HepG2 (cell line): ENCODE measurements around the gene SND1. TPM values are rescaled to one million over a fixed set of nuclear protein-coding genes. Genes with fewer than 3 reads are reported as not detected.
A peak's percentile ranks its signal among the peaks of the same experiment; 100 is the strongest.

Experiments
- ATAC-seq: fragments of 200-7000 bp; cut with Tn5 transposase; 3 replicates; pipeline ENCODE4 v1.9.1; 2020; ENCODE audit warnings: mild to moderate bottlenecking, moderate library complexity
- BruUV-seq: library from RNA; stranded (reverse); fragments of 400-500 nt; replicated peaks from 2 replicates; lab custom pipeline; 2021; lab: Mats Ljungman, UMichigan
- CTCF ChIA-PET: fragments of 300-600 bp; formaldehyde crosslinking; extraction: SDS; loops from one replicate; lab custom pipeline; 2021; ENCODE audit warnings: low total read pairs, inconsistent platforms, low intra/inter-chr PET ratio; lab: Yijun Ruan, JAX
- POLR2A ChIA-PET: fragments of 350-600 bp; sonication (Branson Sonifier 250); formaldehyde crosslinking; loops from one replicate; lab custom pipeline; 2020; ENCODE audit warnings: antibody characterized with exemption, inconsistent platforms; lab: Yijun Ruan, JAX
- DNase-seq: peaks from one replicate; pipeline ENCODE4 v3.0.0-alpha.2; 2015; ENCODE audit warnings: low spot score
- FAIRE-seq: peaks from 3 replicates; lab custom pipeline; 2011; peaks lifted over from hg19 to GRCh38; lab: Jason Lieb, UNC
- H2AFZ ChIP-seq: one replicate; pipeline ENCODE4 v1.6.1; 2011; ENCODE audit warnings: low read length, inconsistent platforms
- H3K27ac ChIP-seq: fragments of 300-600 bp; 3 replicates; pipeline ENCODE4 v1.8.0; 2011; ENCODE audit warnings: mixed run types, mild to moderate bottlenecking, mixed read lengths, low read length, inconsistent platforms; ENCODE audit not compliant: insufficient read depth; ENCODE audit errors: extremely low read length
- H3K27me3 ChIP-seq, 2 experiments: fragments of 200-600 bp in 1 of 2; 2 replicates in 1 of 2; 3 replicates in 1 of 2; pipeline versions ENCODE4 v1.6.0 to v1.8.0; 2011; ENCODE audit warnings: low read length in 2 of 2, mild to moderate bottlenecking in 2 of 2, moderate library complexity in 2 of 2, inconsistent platforms in 1 of 2; ENCODE audit not compliant: insufficient read depth in 2 of 2, control insufficient read depth in 1 of 2
- H3K36me3 ChIP-seq, 2 experiments: fragments of 200-600 bp in 1 of 2; replicated peaks in 1 of 2; 2 replicates in 1 of 2; 3 replicates in 1 of 2; pipeline versions ENCODE4 v1.5.1 to v1.8.0; 2011; ENCODE audit warnings: low read length in 2 of 2, inconsistent platforms in 1 of 2; ENCODE audit not compliant: insufficient read depth in 2 of 2, control insufficient read depth in 1 of 2
- H3K4me1 ChIP-seq: 2 replicates; pipeline ENCODE4 v1.5.1; 2012; ENCODE audit warnings: low read length, inconsistent platforms; ENCODE audit not compliant: insufficient read depth
- H3K4me2 ChIP-seq: 2 replicates; pipeline ENCODE4 v1.6.0; 2011; ENCODE audit warnings: low read depth, low read length, inconsistent platforms
- H3K4me3 ChIP-seq, 3 experiments: fragments of 200-600 bp in 1 of 3; sonication (generic), shearing (Covaris generic) in 1 of 3; replicated peaks in 1 of 3; 2 replicates each; pipeline ENCODE4 v1.5.1; 2011 to 2016; ENCODE audit warnings: low read length in 3 of 3, inconsistent platforms in 2 of 3, low read depth in 2 of 3, mild to moderate bottlenecking in 2 of 3, control low read depth in 1 of 3, mixed read lengths in 1 of 3; ENCODE audit not compliant: insufficient read depth in 1 of 3
- H3K79me2 ChIP-seq: one replicate; pipeline ENCODE4 v1.6.1; 2011; ENCODE audit warnings: low read length, inconsistent platforms; ENCODE audit not compliant: insufficient read depth
- H3K9ac ChIP-seq: 2 replicates; pipeline ENCODE4 v1.6.0; 2011; ENCODE audit warnings: mild to moderate bottlenecking, low read depth, low read length, inconsistent platforms; ENCODE audit not compliant: insufficient read depth
- H3K9me3 ChIP-seq: 2 replicates; pipeline ENCODE4 v1.5.1; 2012; ENCODE audit warnings: mild to moderate bottlenecking, low read length
- H4K20me1 ChIP-seq: 2 replicates; pipeline ENCODE4 v1.6.0; 2011; ENCODE audit warnings: inconsistent platforms, mild to moderate bottlenecking, low read length, moderate library complexity; ENCODE audit not compliant: insufficient read depth
- IRF9 ChIP-seq: sonication (generic); formaldehyde crosslinking; IDR thresholded peaks from 2 replicates; pipeline ENCODE4 v1.8.0; 2022; ENCODE audit warnings: missing genetic modification reagents, mild to moderate bottlenecking, borderline replicate concordance
- LCORL ChIP-seq, 2 experiments: fragments of 450-650 bp in 1 of 2; sonication (generic) in 1 of 2; formaldehyde crosslinking in 1 of 2; IDR thresholded peaks; 2 replicates each; pipeline versions ENCODE4 v1.5.0 to v1.6.1; 2017 to 2020; ENCODE audit warnings: antibody characterized with exemption in 1 of 2, missing genetic modification reagents in 1 of 2
- TEAD3 ChIP-seq: optimal IDR thresholded peaks from 2 replicates; pipeline ENCODE3; 2016; ENCODE audit warnings: borderline replicate concordance
- ZNF350 ChIP-seq: sonication (generic); formaldehyde crosslinking; IDR thresholded peaks from 2 replicates; pipeline ENCODE4 v1.4.0; 2020; ENCODE audit warnings: mild to moderate bottlenecking, low read depth, missing genetic modification reagents, borderline replicate concordance
- ZNF546 ChIP-seq: sonication (generic); formaldehyde crosslinking; conservative IDR thresholded peaks from 2 replicates; pipeline ENCODE4 v1.8.1; 2023; ENCODE audit warnings: mild to moderate bottlenecking, missing genetic modification reagents
- ZNF564 ChIP-seq: sonication (generic); formaldehyde crosslinking; IDR thresholded peaks from 2 replicates; pipeline ENCODE4 v1.8.1; 2023; ENCODE audit warnings: mild to moderate bottlenecking, missing genetic modification reagents
- ZNF747 ChIP-seq: sonication (generic); formaldehyde crosslinking; IDR thresholded peaks from 2 replicates; pipeline ENCODE4 v1.8.1; 2023; ENCODE audit warnings: missing genetic modification reagents, mild to moderate bottlenecking, borderline replicate concordance
- WGBS: methylation state at CpG from one replicate; pipeline ENCODE4 v1.1.6; 2017; ENCODE audit warnings: low lambda C conversion rate; 5-methylcytosine and 5-hydroxymethylcytosine counted together
- in situ Hi-C: cut with HindIII; loops from 2 replicates; pipeline ENCODE4 v1.10.0; 2017; ENCODE audit warnings: low pct_unique_long_range_greater_than_20kb; ENCODE audit not compliant: extremely low pct_ligation_motif_present
- intact Hi-C: fragments of 100-400 bp; cut with micrococcal nuclease; formaldehyde crosslinking; loops from one replicate; pipeline ENCODE4 v1.10.0; 2022; ENCODE audit not compliant: unreplicated experiment
- polyA plus RNA-seq, 8 experiments: library from polyadenylated mRNA; depleted of rRNA in 3 of 8; stranded (reverse) in 7 of 8; unstranded in 1 of 8; fragments of >200 nt; fragmentation: Illumina TruSeq in 4 of 8; extraction: Trizol in 4 of 8; gene quantifications; 2 replicates each; pipeline versions ENCODE4 v1.2.1 to v1.2.3, GENCODE V29; 2011 to 2016; ENCODE audit warnings: low read depth in 4 of 8, missing spikeins in 1 of 8, mixed read lengths in 1 of 8; ENCODE audit not compliant: insufficient read depth in 1 of 8
- total RNA-seq, 5 experiments: library from RNA; depleted of rRNA; stranded (reverse); fragments of >200 nt; fragmentation: Illumina TruSeq; extraction: Trizol; gene quantifications; 2 replicates each; pipeline ENCODE4 v1.2.3, GENCODE V29; 2016; ENCODE audit warnings: low read depth in 1 of 5

Gene SND1
- total and polyA plus RNA-seq, 2 of the 13 experiments (the other 11 are each of a cell fraction or from before 2014, with no cell fraction given), result 110 to 182 TPM

- TF ChIP-seq ZNF564 (CRISPR knock-in tag) (no peak), IRF9 (CRISPR knock-in tag) (no peak), ZNF350 (CRISPR knock-in tag) (no peak), ZNF546 (CRISPR knock-in tag) (no peak), TEAD3 (CRISPR knock-in tag) (no peak)
These were observed 150.9 kb downstream of the SND1 start (continued) for GRCh38 chr7:127802845-127803244.

GRCh38 chr7:127803626-127804025, 151.6 kb downstream of the SND1 start:
- in situ Hi-C loops, result no loop called here
- FAIRE-seq, result no peak
- Histone ChIP-seq H4K20me1 (peaks cover 11% of the 10 kb centered on the region; the same call in 1 of the 2 replicates), H3K4me3 (no peak overlapping the region), H2AFZ (no peak overlapping the region), H3K9me3 (no peaks in the 10 kb centered on the region), H3K27ac (no peak overlapping the region), H3K27me3 (no peaks in the 10 kb centered on the region), H3K36me3 (peaks cover 8 to 30% of the 10 kb centered on the region in 2 experiments), H3K4me1 (peaks cover 34% of the 10 kb centered on the region), H3K9ac (no peak overlapping the region), H3K79me2 (peaks cover 10% of the 10 kb centered on the region), H3K4me2 (no peak overlapping the region)
- POLR2A ChIA-PET, result no interaction called here
- no peak for DNase-seq
- 92% methylated on average over 2 of the region's 2 CpGs for WGBS
- CTCF ChIA-PET, result no interaction called here
- BruUV-seq, result no TSS peak
- TF ChIP-seq ZNF747 (CRISPR knock-in tag) (no peak), LCORL (IDR thresholded peaks at IDR 0.05) (peak; percentile 93), LCORL (CRISPR knock-in tag; IDR thresholded peaks at IDR 0.05) (no peak)
- ATAC-seq, result no peak
- intact Hi-C loops, result no loop called here
